ENCODE results near the gene UNCX. TPM values are rescaled to one million over a fixed set of nuclear protein-coding genes. Genes with fewer than 3 reads are reported as not detected.
A peak's percentile ranks its signal among the peaks of the same experiment; 100 is the strongest.

UNCX gene
- total and polyA plus RNA-seq, 8 donors, result not detected

DNA sequence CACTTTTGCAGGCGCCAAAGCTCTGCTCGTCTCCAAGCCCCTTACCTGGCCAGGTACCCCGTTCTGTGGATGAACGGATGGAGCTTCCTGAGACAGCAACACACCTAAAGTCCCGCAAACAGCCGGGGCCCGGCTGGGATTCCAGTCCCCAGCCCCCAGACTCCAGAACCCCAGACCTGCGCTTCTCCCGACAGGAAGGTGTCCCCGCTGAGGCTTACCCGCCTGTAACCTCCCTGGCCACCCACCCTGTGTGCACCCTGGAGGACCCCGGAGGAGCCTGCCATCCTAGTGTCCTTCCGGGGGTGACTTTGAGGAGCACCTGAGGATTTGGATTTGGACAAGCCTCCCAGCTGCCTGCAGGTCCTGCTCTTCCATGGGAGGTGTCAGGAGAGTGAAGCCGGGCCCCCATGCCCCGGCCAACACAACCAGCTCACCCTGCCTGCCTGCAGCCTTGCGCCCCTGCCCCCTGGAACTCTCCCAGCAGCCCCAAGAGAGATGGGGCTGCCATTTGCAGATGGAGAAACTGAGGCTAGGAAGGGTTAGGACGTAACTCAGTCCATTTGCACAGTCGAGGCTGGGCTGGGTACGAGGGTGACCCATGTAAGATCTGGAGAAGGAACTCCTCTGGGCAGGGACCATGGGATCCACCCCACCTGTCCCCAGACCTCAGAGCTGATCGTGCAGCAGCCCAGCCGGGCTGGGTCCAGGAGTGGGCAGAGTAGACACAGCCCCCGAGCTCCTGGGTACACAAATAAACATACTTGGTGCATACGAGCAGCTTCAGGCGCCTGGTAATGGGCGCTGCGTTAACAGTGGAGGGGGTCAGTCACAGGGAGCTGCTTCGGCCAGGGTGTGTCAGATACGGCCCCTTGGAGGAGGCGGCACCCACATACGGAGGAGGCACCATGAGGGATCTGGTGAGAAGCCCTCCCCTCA, 31.9 kb downstream of the UNCX start:
- DNase-seq, result peak in 2 of 6 donors; percentile 7 to 65

GRCh38 chr7:1267016-1267900, 34.6 kb downstream of the UNCX start:
- Histone ChIP-seq H3K27me3 (peaks cover 0 to 9% (median 0%) of the 10 kb centered on the region in 4 donors), H3K4me1 (no peaks in the 10 kb centered on the region), H3K27ac (no peak overlapping the region), H3K9me3 (no peaks in the 10 kb centered on the region), H3K36me3 (no peaks in the 10 kb centered on the region), H3K4me3 (no peak overlapping the region)
- intact Hi-C loops (cut with DNase I), result no loop called here
- WGBS, 2 donors, result 61 to 77% methylated on average over 29 to 31 of the region's 31 CpGs
- DNase-seq, result peak in 2 of 6 donors; percentile 9 to 60
- TF ChIP-seq, protein P1, sequence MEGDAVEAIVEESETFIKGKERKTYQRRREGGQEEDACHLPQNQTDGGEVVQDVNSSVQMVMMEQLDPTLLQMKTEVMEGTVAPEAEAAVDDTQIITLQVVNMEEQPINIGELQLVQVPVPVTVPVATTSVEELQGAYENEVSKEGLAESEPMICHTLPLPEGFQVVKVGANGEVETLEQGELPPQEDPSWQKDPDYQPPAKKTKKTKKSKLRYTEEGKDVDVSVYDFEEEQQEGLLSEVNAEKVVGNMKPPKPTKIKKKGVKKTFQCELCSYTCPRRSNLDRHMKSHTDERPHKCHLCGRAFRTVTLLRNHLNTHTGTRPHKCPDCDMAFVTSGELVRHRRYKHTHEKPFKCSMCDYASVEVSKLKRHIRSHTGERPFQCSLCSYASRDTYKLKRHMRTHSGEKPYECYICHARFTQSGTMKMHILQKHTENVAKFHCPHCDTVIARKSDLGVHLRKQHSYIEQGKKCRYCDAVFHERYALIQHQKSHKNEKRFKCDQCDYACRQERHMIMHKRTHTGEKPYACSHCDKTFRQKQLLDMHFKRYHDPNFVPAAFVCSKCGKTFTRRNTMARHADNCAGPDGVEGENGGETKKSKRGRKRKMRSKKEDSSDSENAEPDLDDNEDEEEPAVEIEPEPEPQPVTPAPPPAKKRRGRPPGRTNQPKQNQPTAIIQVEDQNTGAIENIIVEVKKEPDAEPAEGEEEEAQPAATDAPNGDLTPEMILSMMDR (IDR thresholded peaks at IDR 0.05), result no peak
- ATAC-seq, result no peak
- FAIRE-seq, result no peak

More for the DNA sequence above, 31.9 kb downstream of the UNCX start:
- Histone ChIP-seq H3K36me3 (no peaks in the 10 kb centered on the region), H3K4me3 (no peak overlapping the region), H3K27me3 (peaks cover 0 to 8% (median 0%) of the 10 kb centered on the region in 4 donors), H3K27ac (no peak overlapping the region), H3K9me3 (no peaks in the 10 kb centered on the region), H3K4me1 (no peaks in the 10 kb centered on the region)
- intact Hi-C loops (cut with DNase I), result no loop called here
- ATAC-seq (no peak), FAIRE-seq (no peak)
- 46 to 54% methylated on average over 30 of the region's 30 CpGs for WGBS, 2 donors
- TF ChIP-seq, protein P1 (IDR thresholded peaks at IDR 0.05), result no peak

DNA sequence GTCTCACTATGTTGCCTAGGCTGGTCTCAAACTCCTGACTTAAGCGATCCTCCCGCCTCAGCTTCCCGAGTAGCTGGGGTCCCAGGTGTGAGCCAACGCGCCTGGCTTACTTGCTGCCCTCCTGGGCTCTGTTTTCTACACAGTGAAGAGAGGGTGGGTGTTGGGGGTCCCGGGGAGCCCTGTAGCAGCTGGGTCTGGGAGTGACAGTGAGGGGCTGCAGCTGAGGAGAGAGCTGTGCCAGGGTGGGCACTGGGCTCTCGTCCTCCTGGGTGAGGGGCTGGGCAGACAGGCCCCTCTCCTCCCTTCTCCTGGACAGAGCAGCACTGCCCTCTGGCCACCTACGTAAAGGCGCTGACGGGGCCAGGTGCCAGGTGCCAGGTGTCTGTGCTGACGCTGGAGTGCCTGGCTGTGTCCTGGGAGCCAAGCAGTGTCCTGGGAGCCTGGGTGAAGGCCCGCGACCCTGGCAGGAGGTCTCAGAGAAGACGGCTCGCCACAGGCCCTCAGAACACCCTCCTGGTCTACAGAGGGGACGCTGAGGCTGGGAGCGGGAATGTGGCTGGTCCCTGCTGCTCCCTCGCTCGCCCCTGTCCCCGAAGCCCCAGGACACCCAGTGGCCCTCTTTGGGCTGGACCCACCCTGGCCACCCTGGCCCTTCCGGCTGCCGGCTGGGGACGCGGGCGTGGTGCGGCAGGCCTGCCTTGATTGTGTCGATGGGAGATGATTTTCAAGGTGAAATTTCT, 35.6 kb downstream of the UNCX start:
- intact Hi-C loops (cut with DNase I), result no loop called here
- H3K27me3 ChIP-seq, result peaks cover 0 to 9% (median 0%) of the 10 kb centered on the region in 4 donors
- no peaks in the 10 kb centered on the region for H3K9me3 ChIP-seq
- DNase-seq (peak in 2 of 6 donors; percentile 11 to 58), ATAC-seq (no peak), FAIRE-seq (no peak)
- TF ChIP-seq, protein P1 (IDR thresholded peaks at IDR 0.05), result no peak
- no peaks in the 10 kb centered on the region for H3K4me1 ChIP-seq
- H3K4me3 ChIP-seq, result no peak overlapping the region
- H3K27ac ChIP-seq, result no peak overlapping the region
- 54% methylated on average over 25 to 27 of the region's 27 CpGs for WGBS, 2 donors
- no peaks in the 10 kb centered on the region for H3K36me3 ChIP-seq

- Histone ChIP-seq H3K9me3 (no peaks in the 10 kb centered on the region), H3K36me3 (no peaks in the 10 kb centered on the region), H3K27me3 (peaks cover 0 to 9% (median 0%) of the 10 kb centered on the region in 4 donors), H3K27ac (no peak overlapping the region), H3K4me1 (no peaks in the 10 kb centered on the region), H3K4me3 (no peak overlapping the region)
- no peak for FAIRE-seq
- TF ChIP-seq, protein P1 (IDR thresholded peaks at IDR 0.05), result no peak
- intact Hi-C loops (cut with DNase I), result no loop called here
- ATAC-seq, result no peak
- 12 to 15% methylated on average over 14 of the region's 14 CpGs for WGBS, 2 donors
- DNase-seq, result no peak
These were observed 36.2 kb downstream of the UNCX start for GRCh38 chr7:1268866-1269265.

Data from pancreas (tissue), 10 donors.